ENCODE data around the gene TRAPPC10. TPM values are rescaled to one million over a fixed set of nuclear protein-coding genes. Genes with fewer than 3 reads are reported as not detected.

Gene TRAPPC10
- total and polyA plus RNA-seq, 2 of the 8 experiments (the other 6 are each of a cell fraction or from before 2014, with no cell fraction given): 18.5 to 29.8 TPM

- no peak for TF ChIP-seq CREB1 (IDR thresholded peaks at IDR 0.05)
- TF ChIP-seq SP4 (IDR thresholded peaks at IDR 0.05; ENCODE audit: low read length): no peak
Measured at GRCh38 chr21:43972850-43973633, 39.1 kb upstream of the TRAPPC10 start (continued).
